DOHH2 (cell line): ENCODE data around the gene TMPRSS9.

Experiments used
- EZH2phosphoT487 ChIP-seq: fragments of 200-600 bp; sonication (generic); IDR thresholded peaks from 2 replicates; pipeline ENCODE4 v1.6.1; 2017; ENCODE audit warnings: borderline replicate concordance, mild to moderate bottlenecking, antibody characterized with exemption, low read length, moderate library complexity, mixed read lengths
- TF ChIP-seq, protein P1 (sequence below): fragments of 200-600 bp; sonication (generic); IDR thresholded peaks from one replicate; pipeline ENCODE4 v1.5.1; 2014; ENCODE audit warnings: antibody characterized with exemption, mild to moderate bottlenecking, low read depth, low read length; ENCODE audit not compliant: poor library complexity, severe bottlenecking

DNA sequence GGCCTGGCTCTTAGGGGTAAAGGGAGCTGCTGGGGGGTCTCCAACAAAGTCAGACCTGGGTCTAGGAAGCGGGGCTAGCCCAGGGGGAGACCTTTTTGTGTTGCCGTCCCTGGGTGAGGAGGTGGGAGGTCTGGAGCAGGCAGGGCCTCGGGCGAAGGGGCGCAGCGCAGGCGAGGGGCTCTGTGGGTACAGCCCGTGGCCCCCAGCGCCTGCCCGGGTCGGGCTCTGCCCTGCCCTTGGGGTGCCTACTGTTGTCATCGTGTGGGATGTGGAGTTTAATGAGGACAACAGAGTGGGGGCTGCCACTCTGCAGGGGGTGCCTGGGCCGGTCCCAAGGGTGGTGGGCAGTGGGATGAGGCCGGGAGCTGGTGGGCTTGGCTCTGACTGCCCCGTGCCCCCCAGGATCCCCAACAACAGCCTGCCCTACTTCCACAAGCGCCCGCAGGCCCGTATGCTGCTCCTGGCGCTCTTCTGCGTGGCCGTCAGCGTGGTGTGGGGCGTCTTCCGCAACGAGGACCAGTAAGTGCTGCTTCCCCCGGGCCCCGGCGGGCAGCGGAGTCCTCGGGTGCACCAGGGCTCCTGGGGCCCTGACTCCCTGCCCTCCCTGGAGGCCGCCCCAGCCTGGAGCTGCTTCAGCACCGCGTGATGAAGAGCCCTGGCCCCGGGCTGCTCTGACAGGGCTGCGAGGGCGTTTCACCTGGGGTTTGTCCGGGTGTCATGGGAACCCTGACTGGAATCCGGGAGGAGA lies 19.4 kb upstream of the TMPRSS9 start:
- TF ChIP-seq, protein P1, sequence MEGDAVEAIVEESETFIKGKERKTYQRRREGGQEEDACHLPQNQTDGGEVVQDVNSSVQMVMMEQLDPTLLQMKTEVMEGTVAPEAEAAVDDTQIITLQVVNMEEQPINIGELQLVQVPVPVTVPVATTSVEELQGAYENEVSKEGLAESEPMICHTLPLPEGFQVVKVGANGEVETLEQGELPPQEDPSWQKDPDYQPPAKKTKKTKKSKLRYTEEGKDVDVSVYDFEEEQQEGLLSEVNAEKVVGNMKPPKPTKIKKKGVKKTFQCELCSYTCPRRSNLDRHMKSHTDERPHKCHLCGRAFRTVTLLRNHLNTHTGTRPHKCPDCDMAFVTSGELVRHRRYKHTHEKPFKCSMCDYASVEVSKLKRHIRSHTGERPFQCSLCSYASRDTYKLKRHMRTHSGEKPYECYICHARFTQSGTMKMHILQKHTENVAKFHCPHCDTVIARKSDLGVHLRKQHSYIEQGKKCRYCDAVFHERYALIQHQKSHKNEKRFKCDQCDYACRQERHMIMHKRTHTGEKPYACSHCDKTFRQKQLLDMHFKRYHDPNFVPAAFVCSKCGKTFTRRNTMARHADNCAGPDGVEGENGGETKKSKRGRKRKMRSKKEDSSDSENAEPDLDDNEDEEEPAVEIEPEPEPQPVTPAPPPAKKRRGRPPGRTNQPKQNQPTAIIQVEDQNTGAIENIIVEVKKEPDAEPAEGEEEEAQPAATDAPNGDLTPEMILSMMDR, result no peak
- TF ChIP-seq EZH2phosphoT487, result no peak
